Measurements from ENCODE around the gene TOB1.

Gene TOB1

DNA sequence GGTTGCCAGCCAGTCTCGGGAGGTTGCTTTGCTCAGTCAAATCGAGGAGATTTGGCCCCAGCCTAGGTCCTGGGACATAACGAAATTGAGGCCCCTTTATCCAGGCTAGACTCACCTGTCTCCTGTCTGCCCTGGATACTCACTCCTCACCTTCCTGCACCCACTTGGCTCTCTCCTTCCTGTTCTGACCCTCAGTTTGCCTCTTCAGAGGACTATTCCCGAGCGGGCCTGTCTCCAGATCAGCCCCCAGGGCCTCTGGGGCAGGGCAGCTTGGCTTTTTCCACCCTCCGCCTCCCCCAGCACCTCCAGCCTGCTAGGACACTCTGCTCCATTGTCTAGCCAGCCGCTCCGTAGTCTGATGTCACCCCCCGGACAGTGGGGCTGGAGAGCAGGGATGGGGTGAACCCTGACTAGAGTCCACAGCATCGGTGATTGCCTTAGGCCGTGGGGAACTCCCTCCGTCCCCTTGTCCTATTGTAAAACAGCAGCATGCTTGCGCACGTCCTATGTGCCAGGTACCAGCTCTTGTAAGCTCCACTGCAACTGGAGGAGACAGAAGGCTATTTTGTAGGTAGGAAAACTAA lies 21.9 kb downstream of the TOB1 start:
- no peak overlapping the region for H3K27ac ChIP-seq (ENCODE audit: low read depth, low read length)
- no peak overlapping the region for H3K4me2 ChIP-seq (ENCODE audit: low read depth, low read length, poor library complexity, severe bottlenecking)
- H3K79me2 ChIP-seq (ENCODE audit: insufficient read depth, low read length) = no peaks in the 10 kb centered on the region
- no peaks in the 10 kb centered on the region for H3K36me3 ChIP-seq (ENCODE audit: low read length)
- no peaks in the 10 kb centered on the region for H3K27me3 ChIP-seq (ENCODE audit: low read length)
- H3K9ac ChIP-seq (ENCODE audit: low read length) = no peak overlapping the region
- H2AFZ ChIP-seq (ENCODE audit: low read depth, low read length, severe bottlenecking) = no peak overlapping the region
- H3K9me3 ChIP-seq (ENCODE audit: insufficient read depth, low read length) = no peaks in the 10 kb centered on the region
- H4K20me1 ChIP-seq (ENCODE audit: low read depth, low read length) = no peaks in the 10 kb centered on the region
- no peaks in the 10 kb centered on the region for H3K9me2 ChIP-seq (replicated peaks; ENCODE audit: insufficient read depth, low read length)
- no peaks in the 10 kb centered on the region for H3F3A ChIP-seq (ENCODE audit: insufficient read depth)
- H3K4me3 ChIP-seq (ENCODE audit: insufficient read depth, low read length, poor library complexity, severe bottlenecking) = no peak overlapping the region
- TF ChIP-seq, protein P1, sequence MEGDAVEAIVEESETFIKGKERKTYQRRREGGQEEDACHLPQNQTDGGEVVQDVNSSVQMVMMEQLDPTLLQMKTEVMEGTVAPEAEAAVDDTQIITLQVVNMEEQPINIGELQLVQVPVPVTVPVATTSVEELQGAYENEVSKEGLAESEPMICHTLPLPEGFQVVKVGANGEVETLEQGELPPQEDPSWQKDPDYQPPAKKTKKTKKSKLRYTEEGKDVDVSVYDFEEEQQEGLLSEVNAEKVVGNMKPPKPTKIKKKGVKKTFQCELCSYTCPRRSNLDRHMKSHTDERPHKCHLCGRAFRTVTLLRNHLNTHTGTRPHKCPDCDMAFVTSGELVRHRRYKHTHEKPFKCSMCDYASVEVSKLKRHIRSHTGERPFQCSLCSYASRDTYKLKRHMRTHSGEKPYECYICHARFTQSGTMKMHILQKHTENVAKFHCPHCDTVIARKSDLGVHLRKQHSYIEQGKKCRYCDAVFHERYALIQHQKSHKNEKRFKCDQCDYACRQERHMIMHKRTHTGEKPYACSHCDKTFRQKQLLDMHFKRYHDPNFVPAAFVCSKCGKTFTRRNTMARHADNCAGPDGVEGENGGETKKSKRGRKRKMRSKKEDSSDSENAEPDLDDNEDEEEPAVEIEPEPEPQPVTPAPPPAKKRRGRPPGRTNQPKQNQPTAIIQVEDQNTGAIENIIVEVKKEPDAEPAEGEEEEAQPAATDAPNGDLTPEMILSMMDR (IDR thresholded peaks at IDR 0.05; ENCODE audit: insufficient read depth, low read length, poor library complexity, severe bottlenecking) = no peak
- TF ChIP-seq EZH2phosphoT487 (conservative IDR thresholded peaks at IDR 0.05; ENCODE audit: low read length) = no peak

GRCh38 chr17:50843150-50843905 lies 22.8 kb downstream of the TOB1 start:
- Histone ChIP-seq H3K9ac (ENCODE audit: low read length) (no peak overlapping the region), H3K4me2 (ENCODE audit: low read depth, low read length, poor library complexity, severe bottlenecking) (no peak overlapping the region), H3K9me3 (ENCODE audit: insufficient read depth, low read length) (no peaks in the 10 kb centered on the region), H3K4me3 (ENCODE audit: insufficient read depth, low read length, poor library complexity, severe bottlenecking) (no peak overlapping the region), H3K27ac (ENCODE audit: low read depth, low read length) (no peak overlapping the region), H3F3A (ENCODE audit: insufficient read depth) (no peaks in the 10 kb centered on the region), H4K20me1 (ENCODE audit: low read depth, low read length) (no peaks in the 10 kb centered on the region), H3K9me2 (replicated peaks; ENCODE audit: insufficient read depth, low read length) (no peaks in the 10 kb centered on the region), H2AFZ (ENCODE audit: low read depth, low read length, severe bottlenecking) (no peak overlapping the region), H3K27me3 (ENCODE audit: low read length) (no peaks in the 10 kb centered on the region), H3K36me3 (ENCODE audit: low read length) (no peaks in the 10 kb centered on the region), H3K79me2 (ENCODE audit: insufficient read depth, low read length) (no peaks in the 10 kb centered on the region)
- no peak for TF ChIP-seq EZH2phosphoT487 (conservative IDR thresholded peaks at IDR 0.05; ENCODE audit: low read length)
- TF ChIP-seq, protein P1 (IDR thresholded peaks at IDR 0.05; ENCODE audit: insufficient read depth, low read length, poor library complexity, severe bottlenecking) = no peak

GRCh38 chr17:50842506-50843149 lies 23.5 kb downstream of the TOB1 start:
- Histone ChIP-seq H3K9me2 (replicated peaks; ENCODE audit: insufficient read depth, low read length) (no peaks in the 10 kb centered on the region), H4K20me1 (ENCODE audit: low read depth, low read length) (no peaks in the 10 kb centered on the region), H3K27me3 (ENCODE audit: low read length) (no peaks in the 10 kb centered on the region), H3K4me2 (ENCODE audit: low read depth, low read length, poor library complexity, severe bottlenecking) (no peak overlapping the region), H3K79me2 (ENCODE audit: insufficient read depth, low read length) (no peaks in the 10 kb centered on the region), H3K9me3 (ENCODE audit: insufficient read depth, low read length) (no peaks in the 10 kb centered on the region), H3K36me3 (ENCODE audit: low read length) (no peaks in the 10 kb centered on the region), H3K9ac (ENCODE audit: low read length) (no peak overlapping the region), H3K4me3 (ENCODE audit: insufficient read depth, low read length, poor library complexity, severe bottlenecking) (no peak overlapping the region), H3F3A (ENCODE audit: insufficient read depth) (no peaks in the 10 kb centered on the region), H2AFZ (ENCODE audit: low read depth, low read length, severe bottlenecking) (no peak overlapping the region), H3K27ac (ENCODE audit: low read depth, low read length) (no peak overlapping the region)
- no peak for TF ChIP-seq EZH2phosphoT487 (conservative IDR thresholded peaks at IDR 0.05; ENCODE audit: low read length)
- TF ChIP-seq, protein P1 (IDR thresholded peaks at IDR 0.05; ENCODE audit: insufficient read depth, low read length, poor library complexity, severe bottlenecking) = no peak

Measured in SU-DHL-6 (cell line).